ENCODE data around the gene IGFBP5. TPM values are rescaled to one million over a fixed set of nuclear protein-coding genes. Genes with fewer than 3 reads are reported as not detected.

IGFBP5 gene
- total and polyA plus RNA-seq, 9 of the 15 experiments (the other 6 are each of a cell fraction or from before 2014, with no cell fraction given), result 0.01 to 1.9 (median 0.03) TPM; not detected in 6

DNA sequence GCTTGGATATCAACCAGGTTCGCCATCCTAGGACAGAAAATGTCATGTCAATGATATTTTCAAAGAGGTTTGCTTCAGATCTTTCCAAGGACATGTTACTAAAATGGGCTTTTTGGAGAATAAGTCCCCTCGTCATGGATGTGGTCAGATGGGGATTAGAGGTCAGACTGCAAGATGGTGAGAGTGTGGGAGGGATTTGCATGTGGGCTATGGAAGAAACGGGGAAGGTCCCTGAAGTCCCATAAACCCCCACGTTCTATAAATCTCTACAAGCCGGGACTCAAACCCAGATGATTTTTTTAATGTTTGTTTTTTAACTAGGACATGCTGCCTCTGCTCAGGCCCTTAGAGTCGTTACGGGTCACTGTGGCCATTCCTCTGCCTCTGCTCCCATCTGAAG lies 37.7 kb upstream of the IGFBP5 start:
- Histone ChIP-seq H3K9me1 (ENCODE audit: control insufficient read depth, insufficient read depth, low read length) (no peaks in the 10 kb centered on the region), H4K20me1 (replicated peaks; ENCODE audit: control insufficient read depth, insufficient read depth, low read length) (no peaks in the 10 kb centered on the region), H3K9ac (ENCODE audit: insufficient read depth in 1 of 2, low read depth in 2 of 2, low read length in 2 of 2) (no peak overlapping the region), H3K9me3 (replicated peaks; ENCODE audit: control insufficient read depth, insufficient read depth, low read depth, low read length) (no peaks in the 10 kb centered on the region), H3K27ac (ENCODE audit: extremely low read depth, low read depth, low read length) (no peak overlapping the region), H3K27me3 (ENCODE audit: control insufficient read depth in 2 of 2, insufficient read depth in 2 of 2, low read length in 2 of 2) (peaks cover 0 to 14% of the 10 kb centered on the region in 2 experiments; a peak in 3 of 5 replicates), H3K4me1 (replicated peaks in 1 of 2; ENCODE audit: control insufficient read depth in 2 of 2, insufficient read depth in 2 of 2, low read length in 2 of 2) (no peaks in the 10 kb centered on the region), H2AFZ (ENCODE audit: low read depth, low read length) (no peak overlapping the region), H3K79me2 (ENCODE audit: control insufficient read depth, insufficient read depth, low read length) (no peaks in the 10 kb centered on the region), H3K4me3 (no peak overlapping the region), H3K36me3 (ENCODE audit: control insufficient read depth, insufficient read depth, low read length) (no peaks in the 10 kb centered on the region), H3K4me2 (ENCODE audit: insufficient read depth, low read length) (no peak overlapping the region)
- in situ Hi-C loops (cut with MboI) (no loop called here), intact Hi-C loops (cut with micrococcal nuclease) (no loop called here)
- DNase-seq (ENCODE audit: extremely low read depth in 1 of 4, low spot score in 3 of 4) (no peak), ATAC-seq (no peak), FAIRE-seq (no peak)
- no TSS peak for BruUV-seq (replicated peaks)
- 0% methylated on average over 7 of the region's 7 CpGs for WGBS (ENCODE audit: insufficient coverage, low coverage, missing lambda C conversion rate)
- POLR2A ChIA-PET, result no interaction called here
- CTCF ChIA-PET (ENCODE audit: low intra/inter-chr PET ratio), result no interaction called here
- no peak for TF ChIP-seq ZNF175 (CRISPR knock-in tag; IDR thresholded peaks at IDR 0.05; ENCODE audit: low read depth)
- TF ChIP-seq BDP1 (IDR thresholded peaks at IDR 0.05; ENCODE audit: insufficient read depth, insufficient read length), result no peak
- TF ChIP-seq, protein P1, sequence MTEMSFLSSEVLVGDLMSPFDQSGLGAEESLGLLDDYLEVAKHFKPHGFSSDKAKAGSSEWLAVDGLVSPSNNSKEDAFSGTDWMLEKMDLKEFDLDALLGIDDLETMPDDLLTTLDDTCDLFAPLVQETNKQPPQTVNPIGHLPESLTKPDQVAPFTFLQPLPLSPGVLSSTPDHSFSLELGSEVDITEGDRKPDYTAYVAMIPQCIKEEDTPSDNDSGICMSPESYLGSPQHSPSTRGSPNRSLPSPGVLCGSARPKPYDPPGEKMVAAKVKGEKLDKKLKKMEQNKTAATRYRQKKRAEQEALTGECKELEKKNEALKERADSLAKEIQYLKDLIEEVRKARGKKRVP (CRISPR knock-in tag; IDR thresholded peaks at IDR 0.05), result no peak
- TF ChIP-seq EZH2 (IDR thresholded peaks at IDR 0.05; ENCODE audit: borderline replicate concordance, low read depth, low read length), result no peak
- TF ChIP-seq TRIM28 (IDR thresholded peaks at IDR 0.05), result no peak
- TF ChIP-seq, protein P2, sequence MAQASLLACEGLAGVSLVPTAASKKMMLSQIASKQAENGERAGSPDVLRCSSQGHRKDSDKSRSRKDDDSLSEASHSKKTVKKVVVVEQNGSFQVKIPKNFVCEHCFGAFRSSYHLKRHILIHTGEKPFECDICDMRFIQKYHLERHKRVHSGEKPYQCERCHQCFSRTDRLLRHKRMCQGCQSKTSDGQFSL (CRISPR knock-in tag; IDR thresholded peaks at IDR 0.05), result no peak
- TF ChIP-seq, protein P2 (tag; IDR thresholded peaks at IDR 0.05), result no peak
- TF ChIP-seq NR2C1 (IDR thresholded peaks at IDR 0.05), result no peak
- TF ChIP-seq NR2C1 (tag; IDR thresholded peaks at IDR 0.05), result no peak
- no peak for TF ChIP-seq ZNF121 (CRISPR knock-in tag; conservative IDR thresholded peaks at IDR 0.05)
- TF ChIP-seq, protein P3, sequence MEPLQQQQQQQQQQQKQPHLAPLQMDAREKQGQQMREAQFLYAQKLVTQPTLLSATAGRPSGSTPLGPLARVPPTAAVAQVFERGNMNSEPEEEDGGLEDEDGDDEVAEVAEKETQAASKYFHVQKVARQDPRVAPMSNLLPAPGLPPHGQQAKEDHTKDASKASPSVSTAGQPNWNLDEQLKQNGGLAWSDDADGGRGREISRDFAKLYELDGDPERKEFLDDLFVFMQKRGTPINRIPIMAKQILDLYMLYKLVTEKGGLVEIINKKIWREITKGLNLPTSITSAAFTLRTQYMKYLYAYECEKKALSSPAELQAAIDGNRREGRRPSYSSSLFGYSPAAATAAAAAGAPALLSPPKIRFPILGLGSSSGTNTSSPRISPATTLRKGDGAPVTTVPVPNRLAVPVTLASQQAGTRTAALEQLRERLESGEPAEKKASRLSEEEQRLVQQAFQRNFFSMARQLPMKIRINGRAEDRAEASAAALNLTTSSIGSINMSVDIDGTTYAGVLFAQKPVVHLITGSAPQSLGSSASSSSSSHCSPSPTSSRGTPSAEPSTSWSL (CRISPR knock-in tag; IDR thresholded peaks at IDR 0.05; ENCODE audit: borderline replicate concordance), result no peak
- no peak for TF ChIP-seq RHOXF2B (CRISPR knock-in tag; conservative IDR thresholded peaks at IDR 0.05)
- TF ChIP-seq KAT8 (IDR thresholded peaks at IDR 0.05; ENCODE audit: low read depth), result no peak
- no peak for TF ChIP-seq HIVEP1 (CRISPR knock-in tag; IDR thresholded peaks at IDR 0.05)
- no peak for TF ChIP-seq ZNF124 (CRISPR knock-in tag; IDR thresholded peaks at IDR 0.05)
- TF ChIP-seq ZNF354B (CRISPR knock-in tag; IDR thresholded peaks at IDR 0.05), result no peak
- no peak for TF ChIP-seq RBM15 (IDR thresholded peaks at IDR 0.05; ENCODE audit: insufficient read depth, low read length)
- TF ChIP-seq, protein P4, sequence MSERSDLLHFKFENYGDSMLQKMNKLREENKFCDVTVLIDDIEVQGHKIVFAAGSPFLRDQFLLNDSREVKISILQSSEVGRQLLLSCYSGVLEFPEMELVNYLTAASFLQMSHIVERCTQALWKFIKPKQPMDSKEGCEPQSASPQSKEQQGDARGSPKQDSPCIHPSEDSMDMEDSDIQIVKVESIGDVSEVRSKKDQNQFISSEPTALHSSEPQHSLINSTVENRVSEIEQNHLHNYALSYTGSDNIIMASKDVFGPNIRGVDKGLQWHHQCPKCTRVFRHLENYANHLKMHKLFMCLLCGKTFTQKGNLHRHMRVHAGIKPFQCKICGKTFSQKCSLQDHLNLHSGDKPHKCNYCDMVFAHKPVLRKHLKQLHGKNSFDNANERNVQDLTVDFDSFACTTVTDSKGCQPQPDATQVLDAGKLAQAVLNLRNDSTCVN (CRISPR knock-in tag; IDR thresholded peaks at IDR 0.05), result no peak
- TF ChIP-seq HDAC3 (IDR thresholded peaks at IDR 0.05; ENCODE audit: borderline replicate concordance, partially characterized antibody), result no peak
- TF ChIP-seq SIX5 (IDR thresholded peaks at IDR 0.05; ENCODE audit: borderline replicate concordance in 1 of 2, insufficient read depth in 1 of 2, low read depth in 1 of 2, low read length in 2 of 2), result no peak

Data from K562 (cell line).